ENCODE data around the gene POLN.
"Not testable (repeated sequence)": the region's sequence is repeated elsewhere in the genome, so short reads cannot be mapped to it uniquely, and the experiment has no call there.

Gene POLN

DNA sequence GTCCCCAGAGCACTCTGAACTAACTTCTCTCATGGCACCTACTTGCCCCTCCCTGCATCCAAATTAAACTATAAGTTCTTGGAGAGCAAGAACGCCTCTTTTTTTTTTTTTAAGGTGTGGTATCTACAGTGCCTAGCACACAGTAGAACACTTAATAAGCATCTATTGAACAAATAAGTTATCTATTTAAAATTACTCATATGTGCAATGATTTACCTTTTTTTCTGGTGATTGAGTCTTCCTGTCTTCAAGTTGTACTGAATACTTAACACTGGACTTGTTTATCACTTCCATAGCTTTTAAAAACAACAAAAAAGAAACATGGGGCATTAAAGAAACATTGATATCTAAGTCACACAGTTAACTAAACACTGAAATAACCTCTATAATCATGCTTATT lies 29.1 kb downstream of the POLN start:
- no peak for DNase-seq

DNA sequence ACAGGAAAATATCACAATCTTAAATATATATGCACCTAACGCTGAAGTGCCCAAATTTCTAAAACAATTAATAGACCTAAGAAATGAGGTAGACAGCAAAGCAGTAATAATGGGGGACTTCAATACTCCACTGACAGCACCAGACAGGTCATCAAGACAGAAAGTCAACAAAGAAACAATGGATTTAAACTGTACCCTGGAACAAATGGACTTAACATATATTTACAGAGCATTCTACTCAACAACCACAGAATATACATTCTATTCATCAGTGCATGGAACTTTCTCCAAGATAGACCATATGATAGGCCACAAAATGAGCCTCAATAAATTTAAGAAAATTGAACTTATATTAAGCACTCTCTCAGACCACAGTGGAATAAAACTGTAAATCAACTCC lies 39.1 kb downstream of the POLN start:
- not testable (repeated sequence) for DNase-seq

DNA sequence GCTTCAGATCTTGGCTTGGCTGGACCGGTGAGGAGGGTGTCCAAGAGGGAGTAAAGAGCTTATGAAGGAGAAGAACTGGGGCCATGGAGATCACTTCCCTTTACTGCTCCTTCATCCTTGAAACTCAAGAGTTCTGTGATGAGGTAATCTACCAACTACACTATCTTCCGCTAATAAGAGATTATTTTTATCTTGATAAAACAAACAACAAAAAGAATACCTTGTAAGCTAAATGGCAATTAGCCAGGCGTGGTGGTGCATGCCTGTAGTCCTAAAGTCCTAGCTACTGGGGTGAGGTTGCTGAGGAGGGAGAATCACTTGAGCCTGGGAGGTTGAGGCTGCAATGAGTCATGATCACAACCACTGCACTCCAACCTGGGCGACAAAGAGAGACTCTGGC lies 47.4 kb downstream of the POLN start:
- no peak for DNase-seq

DNA sequence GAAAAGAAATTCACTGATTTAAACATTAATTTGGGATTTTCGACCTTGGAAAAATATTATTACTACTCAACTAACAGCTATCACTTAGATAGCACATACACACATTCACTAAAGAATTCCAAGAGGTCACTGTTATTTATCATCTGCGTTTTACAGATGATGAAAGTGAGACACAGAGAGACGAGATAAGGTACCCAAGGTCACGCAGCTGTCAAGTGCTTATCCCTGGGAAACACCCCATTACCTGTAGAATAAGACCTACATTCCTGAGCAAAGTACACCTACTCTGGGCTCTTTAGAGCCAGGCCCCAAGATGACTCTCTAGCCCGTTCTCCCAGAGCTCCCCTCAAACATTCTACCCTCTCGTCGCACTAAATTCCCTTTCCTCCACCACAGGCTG lies 48.6 kb downstream of the POLN start:
- DNase-seq, result no peak

DNA sequence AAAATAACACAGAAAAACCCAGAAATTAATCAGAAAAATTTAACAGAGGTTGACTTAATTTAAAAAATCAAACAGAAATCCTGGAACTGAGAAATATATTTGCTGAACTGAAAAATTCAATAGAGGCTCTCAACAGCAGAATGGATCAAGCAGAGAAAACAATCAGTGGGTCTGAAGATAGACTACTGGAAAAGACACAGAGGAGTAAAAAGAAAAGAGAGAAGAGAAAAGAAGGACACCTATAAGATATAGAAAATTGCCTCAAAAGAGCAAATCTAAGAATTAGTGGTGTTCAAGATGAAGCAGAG lies 55.1 kb downstream of the POLN start:
- DNase-seq, result no peak

DNA sequence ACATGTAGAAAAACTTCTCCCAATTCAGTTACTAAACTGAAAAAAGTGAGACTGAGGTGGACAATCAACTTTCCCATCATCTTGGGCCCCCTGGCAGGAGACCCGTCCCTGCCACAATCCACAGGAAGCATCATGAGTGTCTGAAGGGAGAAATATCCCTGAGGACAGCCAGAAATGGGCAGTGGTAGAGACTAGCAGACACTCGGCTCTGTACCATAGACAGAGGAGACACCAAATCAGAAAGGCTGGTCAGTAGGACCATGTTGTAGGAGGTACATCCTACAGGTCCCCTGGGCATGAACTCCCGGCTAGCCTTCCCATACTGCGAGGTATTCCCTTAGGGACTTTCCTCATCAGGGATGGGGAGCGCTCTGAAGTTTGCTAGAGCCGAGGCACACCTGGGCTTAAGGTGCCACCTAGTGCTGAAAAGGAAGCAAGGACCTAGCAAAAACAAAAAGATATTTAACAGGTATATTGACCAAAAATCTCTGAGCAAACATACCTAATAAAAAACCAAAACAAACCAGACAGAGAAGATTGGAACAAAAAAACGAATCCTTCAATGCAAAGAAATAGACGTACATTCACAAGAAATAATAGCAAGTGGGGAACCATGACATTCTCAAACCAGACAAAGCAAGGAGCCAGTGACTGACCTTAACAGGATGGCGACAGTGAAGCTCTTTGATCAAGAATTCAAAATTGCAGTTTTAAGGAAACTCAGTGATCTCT lies 55.6 kb downstream of the POLN start:
- no peak for DNase-seq

DNA sequence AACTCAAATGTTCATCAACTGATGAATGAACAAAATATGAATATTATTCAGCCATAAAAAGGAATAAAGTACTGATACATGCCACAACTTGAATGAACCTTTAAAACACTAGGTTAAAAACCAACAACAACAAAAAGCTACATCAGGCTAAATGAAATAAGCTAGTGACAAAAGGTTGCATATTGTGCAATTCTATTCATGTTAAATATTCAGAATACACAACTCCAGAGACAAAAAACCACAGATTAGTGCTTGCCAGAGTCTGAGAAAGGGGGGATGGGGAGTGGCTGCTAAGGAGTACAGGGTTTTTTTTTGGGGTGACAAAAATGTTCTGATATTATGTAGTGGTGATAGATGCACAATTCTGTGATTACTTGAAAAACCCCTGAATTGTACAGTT lies 58.5 kb downstream of the POLN start:
- DNase-seq, result no peak

DNA sequence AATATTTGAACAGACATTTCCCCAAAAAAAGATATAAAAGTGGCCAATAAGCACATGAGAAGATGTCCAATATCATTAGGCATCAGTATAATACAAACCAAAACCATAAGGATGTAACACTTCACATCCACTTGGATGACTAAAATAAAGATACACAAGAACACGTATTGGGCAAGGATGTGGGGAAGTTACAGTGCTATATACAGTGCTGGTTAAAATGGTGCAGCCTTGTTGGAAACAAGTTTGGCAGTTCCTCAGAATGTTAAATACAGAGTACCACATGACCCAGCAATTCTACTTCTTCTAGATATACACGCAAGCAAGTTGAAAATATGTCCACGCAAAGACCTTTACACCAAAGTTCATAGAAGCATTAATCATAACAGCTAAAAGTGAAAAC lies 58.9 kb downstream of the POLN start:
- DNase-seq, result no peak

DNA sequence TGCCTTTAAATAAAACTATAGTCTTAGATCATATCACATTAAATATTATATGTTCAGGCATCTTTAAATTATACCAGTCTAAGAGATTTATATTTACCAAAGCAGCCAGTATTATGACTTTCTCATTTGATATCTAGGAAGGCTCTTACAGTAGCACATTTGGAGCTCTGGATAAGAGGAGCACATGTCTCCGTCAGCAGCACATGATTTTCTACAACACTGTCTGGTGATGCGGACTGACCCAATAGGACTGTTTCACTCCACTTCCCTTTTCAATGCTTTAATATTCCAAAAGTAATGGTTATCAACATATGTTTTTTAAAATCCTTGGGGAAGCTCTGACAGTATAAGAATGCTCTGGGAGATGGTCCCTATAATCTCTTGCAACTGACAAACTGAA lies 61.5 kb downstream of the POLN start:
- no peak for DNase-seq

DNA sequence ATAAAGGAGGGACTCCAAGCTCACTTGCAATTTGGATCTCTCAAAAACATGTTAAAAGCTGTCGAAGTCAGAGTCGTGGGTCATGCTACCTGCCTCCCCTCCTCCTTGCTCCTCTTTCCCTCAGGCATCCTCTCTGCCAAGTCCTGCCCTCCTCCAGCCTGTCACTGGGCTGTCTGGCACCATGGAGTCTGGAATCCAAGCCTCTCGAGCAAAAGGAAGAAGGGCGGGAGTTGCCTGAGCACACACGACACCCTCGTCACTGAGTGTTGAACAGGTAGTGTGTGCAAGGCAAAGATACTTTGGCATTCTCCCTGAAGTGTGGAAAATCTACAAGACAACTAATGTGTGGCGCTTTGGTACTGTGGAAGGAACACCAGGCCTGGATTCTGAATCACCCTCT lies 62.2 kb downstream of the POLN start:
- DNase-seq, result no peak

DNA sequence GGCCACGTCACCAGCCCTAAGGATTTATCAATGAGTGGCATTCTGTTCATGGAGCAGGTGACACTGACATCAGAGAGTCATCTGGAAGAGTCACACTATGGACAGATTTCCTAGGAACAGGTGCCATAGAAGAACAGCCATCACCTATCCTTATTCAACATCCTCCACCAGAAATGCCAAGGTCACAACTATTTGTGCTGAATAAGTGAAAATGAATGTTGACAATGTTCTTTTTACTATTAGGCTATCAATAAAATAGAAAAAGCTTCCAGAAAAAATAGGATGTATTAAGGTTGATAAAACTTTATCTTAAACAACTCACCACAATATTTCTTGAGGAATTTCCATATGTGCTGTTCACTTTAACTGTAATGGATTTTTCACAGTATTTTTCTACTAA lies 62.9 kb downstream of the POLN start:
- DNase-seq, result no peak

DNA sequence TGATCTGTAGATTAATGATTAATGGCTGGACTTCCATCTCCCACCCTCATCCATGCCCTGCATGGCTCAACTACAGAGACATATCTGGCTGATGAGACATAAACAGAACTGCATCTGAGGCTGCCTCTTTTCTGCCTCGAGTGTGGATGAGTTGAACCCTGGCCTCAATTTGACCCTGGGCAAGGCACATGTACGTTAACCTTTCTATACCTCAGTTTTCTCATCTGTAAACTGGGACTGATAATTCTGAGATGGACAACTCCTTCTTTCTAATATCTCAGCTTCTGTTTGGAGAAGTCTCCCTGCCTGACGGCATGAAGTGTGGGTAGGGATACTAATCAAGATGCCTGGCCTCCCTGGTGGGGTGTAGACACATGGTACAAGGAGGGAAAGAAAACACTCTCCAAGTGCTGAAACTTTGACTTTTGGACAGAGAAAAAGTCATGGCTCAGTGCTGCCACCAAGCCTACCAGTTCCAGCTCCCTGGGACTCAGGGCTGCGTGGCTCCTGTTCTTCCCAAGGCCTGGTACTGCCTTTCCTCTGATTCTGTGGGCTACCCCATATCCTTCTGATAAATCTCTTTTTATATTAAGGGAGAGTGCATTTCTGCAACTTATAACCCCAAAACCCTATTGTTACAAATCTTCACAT lies 64.4 kb downstream of the POLN start:
- no peak for DNase-seq

DNA sequence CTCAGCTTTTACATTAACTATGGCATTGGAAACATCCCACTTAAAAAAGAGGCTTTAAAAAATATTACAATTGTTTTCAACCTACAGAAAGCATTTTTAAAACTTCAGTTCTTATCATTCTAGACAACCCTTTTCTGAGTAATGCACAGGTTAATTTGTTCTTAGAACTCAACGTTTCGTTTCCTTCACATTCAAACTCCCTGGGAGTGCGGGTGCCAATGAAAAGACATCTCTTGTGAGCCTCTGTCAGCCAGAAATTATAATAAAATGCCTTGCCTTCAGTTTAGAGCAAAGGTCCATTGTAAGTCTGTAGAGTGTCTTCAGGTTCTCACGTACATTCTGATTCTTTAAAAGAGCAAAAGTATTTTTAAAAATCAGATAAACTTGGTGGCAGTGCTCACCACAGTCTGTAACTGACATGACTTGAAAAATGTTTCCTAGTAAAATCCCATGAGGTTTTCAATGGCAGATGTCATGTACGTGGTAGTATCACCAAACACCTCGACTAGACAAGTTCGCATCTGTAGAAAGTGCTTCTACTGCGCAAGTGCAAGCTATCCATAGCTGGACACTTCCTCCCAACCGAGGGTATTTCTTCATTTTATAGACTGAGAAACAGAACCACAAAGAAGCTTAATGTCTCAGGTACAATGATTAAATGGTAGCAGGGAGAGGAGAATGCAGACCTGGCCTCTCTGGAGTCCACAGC lies 65.8 kb downstream of the POLN start:
- no peak for DNase-seq

DNA sequence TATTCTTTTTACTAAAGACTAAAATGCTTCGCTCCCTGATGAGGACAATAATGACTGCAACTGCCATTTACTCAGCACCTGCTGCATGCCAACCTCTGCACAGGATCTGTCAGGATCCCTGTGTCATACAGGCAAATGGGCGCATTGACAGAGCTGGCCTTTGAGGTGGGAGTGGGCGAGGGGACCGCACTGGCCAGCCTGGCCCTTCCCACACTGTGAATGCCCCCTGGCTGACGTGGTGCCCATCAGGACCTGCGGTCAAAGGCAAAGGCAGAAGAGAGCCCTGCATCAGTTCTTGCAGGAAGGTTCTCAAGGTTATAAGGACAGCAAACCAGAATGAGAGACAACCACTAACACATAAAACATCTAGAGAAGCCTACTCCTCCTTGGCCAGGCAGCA lies 67.9 kb downstream of the POLN start:
- DNase-seq, result no peak

DNA sequence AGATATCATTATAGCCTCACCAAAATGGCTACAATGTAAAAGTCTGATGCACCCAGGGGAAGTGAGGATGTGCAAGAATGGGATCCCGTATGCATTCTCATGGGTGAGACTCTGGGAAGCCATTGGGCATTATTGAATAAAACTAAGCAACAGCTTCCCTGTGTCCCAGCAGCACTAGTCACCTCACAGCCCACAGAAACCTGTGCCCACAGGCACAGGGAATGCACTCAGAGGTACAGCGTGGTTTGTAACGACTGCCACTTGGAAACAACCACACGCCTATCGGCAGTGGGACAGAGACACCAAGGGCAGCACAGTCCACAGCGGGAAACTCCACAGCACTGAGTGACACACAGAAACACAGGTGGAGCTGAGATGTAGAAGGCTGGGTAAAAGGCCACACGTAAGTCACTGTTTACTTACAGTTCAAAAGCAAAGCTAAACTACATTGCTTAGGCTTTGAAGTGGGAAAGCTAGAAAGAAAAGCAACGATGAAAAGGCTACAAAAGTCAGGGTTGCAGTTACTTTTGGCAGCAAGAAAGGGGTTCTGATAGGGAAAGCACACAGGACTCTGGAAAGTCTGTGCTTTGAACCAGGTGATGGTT lies 69.2 kb downstream of the POLN start:
- peak; percentile 44 for DNase-seq

DNA sequence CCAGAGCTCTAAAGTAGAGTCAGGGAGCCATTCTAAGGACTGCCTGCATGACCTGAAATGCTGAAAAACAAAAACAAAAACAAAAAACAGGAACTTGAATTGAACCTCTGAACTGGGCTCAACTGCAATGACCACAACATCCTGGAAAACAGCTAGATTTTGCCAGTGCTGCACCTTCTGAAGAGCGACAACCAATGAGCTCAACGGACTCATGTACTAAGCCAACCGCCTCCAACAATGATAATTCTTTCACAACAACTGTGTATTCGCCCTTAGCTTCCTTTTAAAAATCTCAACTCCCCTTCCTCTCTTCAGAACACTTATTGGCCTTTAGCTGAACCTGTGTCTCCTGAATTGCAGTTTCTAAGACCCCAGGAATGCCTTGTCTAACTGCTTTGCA lies 69.8 kb downstream of the POLN start:
- peak; percentile 21 for DNase-seq

DNA sequence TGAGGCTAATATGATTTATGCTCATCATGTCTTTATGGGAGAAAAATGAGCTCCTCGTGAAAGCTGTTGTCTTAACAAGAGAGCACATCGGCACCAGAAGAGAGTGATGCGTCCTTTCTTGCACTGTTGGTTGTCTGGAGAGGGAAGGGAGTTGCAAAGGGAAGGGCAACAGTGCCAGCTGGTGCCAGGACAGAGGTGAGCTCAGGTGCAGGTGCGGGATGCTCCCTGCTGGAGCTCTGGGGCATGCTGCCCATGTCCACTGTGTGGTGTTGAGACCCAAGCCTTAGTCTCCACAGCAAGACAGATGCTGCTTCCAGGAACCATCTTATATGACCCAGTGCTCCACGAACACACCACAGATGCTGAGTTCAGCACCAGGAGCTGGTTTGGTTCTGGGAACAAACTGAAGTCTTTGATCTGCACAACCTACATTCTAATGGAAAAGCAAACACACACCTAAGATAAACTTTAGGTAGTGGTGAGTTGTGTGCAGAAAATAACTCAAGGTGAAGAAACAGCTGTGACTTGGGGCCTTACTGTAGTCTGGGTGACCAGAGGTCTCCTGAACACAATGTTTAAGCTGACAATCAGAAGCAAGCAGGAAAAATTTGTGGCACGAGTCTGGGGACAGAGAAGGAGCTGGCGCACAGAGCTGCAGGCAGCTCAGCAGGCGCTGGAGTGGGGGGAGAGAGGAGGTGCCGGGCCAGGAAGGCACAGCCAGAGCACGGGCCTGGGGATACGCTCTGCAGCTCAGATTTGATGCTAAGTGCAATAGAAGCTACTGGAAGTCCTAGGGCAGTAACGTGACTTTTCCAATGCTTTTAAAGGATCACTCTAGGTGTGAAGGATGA lies 73.2 kb downstream of the POLN start:
- no peak for DNase-seq

DNA sequence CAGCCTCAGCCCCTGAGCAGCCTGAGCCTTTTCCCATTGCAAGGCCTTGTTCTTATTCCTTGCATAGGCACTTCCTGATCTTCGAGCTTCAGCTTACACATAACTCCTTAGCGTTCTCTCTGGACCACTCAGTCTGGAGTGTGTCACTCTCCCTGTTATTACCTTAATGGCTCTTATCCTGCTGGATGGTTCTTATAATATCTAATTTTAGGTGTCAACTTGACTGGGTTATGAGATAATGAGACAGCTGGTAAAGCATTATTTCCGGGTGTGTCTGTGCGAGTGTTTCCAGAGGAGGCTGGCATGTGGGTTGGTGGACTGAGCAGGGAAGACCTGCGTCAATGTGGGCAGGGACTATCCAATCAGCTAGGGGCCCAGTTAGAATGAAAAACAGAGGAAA lies 75.7 kb downstream of the POLN start:
- DNase-seq, result no peak

DNA sequence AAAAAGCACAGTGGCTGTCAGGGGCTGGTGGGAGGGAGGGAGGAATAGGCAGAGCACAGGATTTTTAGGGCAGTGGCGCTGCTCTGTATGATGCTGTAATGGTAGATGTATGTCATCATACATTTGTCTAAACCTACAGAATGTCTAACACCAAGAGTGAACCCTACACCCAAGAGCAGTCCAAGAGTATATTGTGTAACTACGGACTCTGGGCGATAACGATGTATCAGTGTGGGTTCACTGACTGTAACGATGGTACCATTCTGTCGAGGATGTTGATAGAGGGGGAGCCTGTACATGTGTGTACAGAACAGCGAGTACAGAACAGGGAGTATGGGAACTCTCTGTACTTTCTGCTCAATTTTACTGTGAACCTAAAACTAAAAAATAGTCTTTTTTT lies 76.5 kb downstream of the POLN start:
- no peak for DNase-seq

DNA sequence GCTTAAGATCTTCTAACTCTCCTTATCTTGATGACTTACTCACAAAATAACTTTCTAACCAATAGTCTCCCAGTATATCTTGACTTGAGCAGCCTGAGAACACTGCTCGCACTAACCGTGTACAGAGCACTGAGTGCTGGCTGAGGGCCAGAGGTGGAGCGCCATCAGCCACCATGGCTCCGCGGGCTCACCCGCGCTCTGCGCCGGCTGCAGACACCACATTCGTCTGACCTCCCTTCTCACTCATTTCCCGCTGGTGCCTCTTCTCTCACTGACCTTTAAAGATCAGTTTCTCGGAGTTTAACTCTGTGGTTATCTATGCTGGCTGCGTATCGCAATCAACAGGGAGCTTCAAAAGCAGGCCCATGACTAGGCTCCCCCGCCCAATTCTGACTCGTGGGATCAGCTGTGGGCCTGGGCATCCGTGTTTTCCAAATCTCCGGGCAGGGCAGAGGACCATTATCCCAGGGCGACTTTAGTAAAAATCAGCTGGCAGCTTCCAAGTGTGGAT lies 78.6 kb downstream of the POLN start:
- DNase-seq, result no peak

DNA sequence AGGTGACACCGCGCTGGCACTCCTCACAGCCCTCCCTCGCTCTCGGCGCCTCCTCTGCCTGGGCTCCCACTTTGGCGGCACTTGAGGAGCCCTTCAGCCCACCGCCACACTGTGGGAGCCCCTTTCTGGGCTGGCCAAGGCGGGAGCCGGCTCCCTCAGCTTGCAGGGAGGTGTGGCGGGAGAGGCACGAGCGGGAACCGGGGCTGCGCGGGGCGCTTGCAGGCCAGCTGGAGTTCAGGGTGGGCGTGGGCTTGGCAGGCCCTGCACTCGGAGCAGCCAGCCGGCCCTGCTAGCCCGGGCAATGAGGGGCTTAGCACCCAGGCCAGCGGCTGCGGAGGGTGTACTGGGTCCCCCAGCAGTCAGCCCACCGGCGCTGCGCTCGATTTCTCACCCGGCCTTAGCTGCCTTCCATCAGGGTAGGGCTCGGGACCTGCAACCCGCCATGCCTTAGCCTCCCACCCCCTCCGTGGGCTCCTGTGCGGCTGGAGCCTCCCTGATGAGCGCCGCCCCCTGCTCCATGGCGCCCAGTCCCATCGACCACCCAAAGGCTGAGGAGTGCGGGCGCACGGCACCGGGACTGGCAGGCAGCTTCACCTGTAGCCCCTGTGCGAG lies 80.7 kb downstream of the POLN start:
- not testable (repeated sequence) for DNase-seq

DNA sequence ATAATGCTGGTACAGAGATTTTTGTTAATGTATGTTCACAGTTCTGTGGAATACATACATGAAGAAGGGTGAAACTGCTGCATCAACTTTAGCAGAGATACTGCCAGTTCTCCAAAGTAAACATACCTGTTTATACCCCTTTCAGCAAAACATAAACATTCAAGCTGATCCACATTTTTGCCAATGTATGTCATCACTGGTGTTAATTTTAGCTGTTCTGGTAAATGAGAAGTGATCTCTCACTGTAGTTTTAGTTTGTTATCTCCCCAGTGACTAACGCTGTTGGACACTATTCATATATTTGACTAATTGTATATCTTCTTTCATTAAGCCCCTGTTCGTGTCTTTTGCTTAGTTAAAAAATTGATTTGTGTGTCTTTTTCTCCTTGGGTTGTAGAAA lies 82.0 kb downstream of the POLN start:
- DNase-seq, result no peak
